Mucosa of rectum (tissue), 2 donors: Measurements from ENCODE around the gene TNRC6C.

Experiments used
- H3K27ac ChIP-seq, 2 donors: one replicate each; pipeline ENCODE4 v1.7.0; 2013; ENCODE audit warnings: inconsistent platforms in 2 of 2, low read depth in 2 of 2, low read length in 2 of 2
- H3K27me3 ChIP-seq, 2 donors: one replicate each; pipeline ENCODE4 v1.7.0; 2013; ENCODE audit warnings: low read length in 2 of 2; ENCODE audit not compliant: control insufficient read depth in 2 of 2, insufficient read depth in 2 of 2
- H3K36me3 ChIP-seq, 2 donors: one replicate each; pipeline ENCODE4 v1.7.0; 2013; ENCODE audit warnings: low read length in 2 of 2; ENCODE audit not compliant: control insufficient read depth in 2 of 2, insufficient read depth in 2 of 2
- H3K4me1 ChIP-seq, 2 donors: one replicate each; pipeline ENCODE4 v1.7.0; 2013; ENCODE audit warnings: low read length in 2 of 2, mild to moderate bottlenecking in 1 of 2; ENCODE audit not compliant: control insufficient read depth in 2 of 2, insufficient read depth in 2 of 2
- H3K4me3 ChIP-seq, 2 donors: one replicate each; pipeline ENCODE4 v1.7.0; 2013; ENCODE audit warnings: low read length in 2 of 2
- H3K9ac ChIP-seq, 2 donors: one replicate each; pipeline ENCODE4 v1.7.0; 2013; ENCODE audit warnings: low read length in 2 of 2, low read depth in 1 of 2, mild to moderate bottlenecking in 1 of 2
- H3K9me3 ChIP-seq, 2 donors: one replicate each; pipeline ENCODE4 v1.7.0; 2013; ENCODE audit warnings: low read length in 2 of 2; ENCODE audit not compliant: control insufficient read depth in 2 of 2
- donor health status: healthy.
- donor health status: Normal muscosa, but diverticular disease.

The TNRC6C gene

GRCh38 chr17:78010759-78011158 is 52.3 kb downstream of the TNRC6C start:
- Histone ChIP-seq H3K36me3 (peaks cover 0 to 3% of the 10 kb centered on the region in 2 donors), H3K4me3 (no peak overlapping the region), H3K9ac (no peak overlapping the region), H3K27ac (no peak overlapping the region), H3K9me3 (no peaks in the 10 kb centered on the region), H3K4me1 (peaks cover 0 to 6% of the 10 kb centered on the region in 2 donors), H3K27me3 (no peaks in the 10 kb centered on the region)

- peaks cover 0 to 6% of the 10 kb centered on the region in 2 donors for H3K4me1 ChIP-seq
- no peak overlapping the region for H3K9ac ChIP-seq
- H3K27me3 ChIP-seq: no peaks in the 10 kb centered on the region
- H3K4me3 ChIP-seq: no peak overlapping the region
- H3K36me3 ChIP-seq: peaks cover 0 to 6% of the 10 kb centered on the region in 2 donors
- H3K27ac ChIP-seq: no peak overlapping the region
- no peaks in the 10 kb centered on the region for H3K9me3 ChIP-seq
Observed at GRCh38 chr17:78012428-78012827, 53.9 kb downstream of the TNRC6C start.

GRCh38 chr17:78013683-78014467 is 55.4 kb downstream of the TNRC6C start:
- peaks cover 0 to 6% of the 10 kb centered on the region in 2 donors for H3K36me3 ChIP-seq
- no peaks in the 10 kb centered on the region for H3K27me3 ChIP-seq
- H3K9me3 ChIP-seq: no peaks in the 10 kb centered on the region
- no peak overlapping the region for H3K27ac ChIP-seq
- H3K4me1 ChIP-seq: peaks cover 0 to 6% of the 10 kb centered on the region in 2 donors
- H3K9ac ChIP-seq: no peak overlapping the region
- no peak overlapping the region for H3K4me3 ChIP-seq

GRCh38 chr17:78014646-78015045 is 56.1 kb downstream of the TNRC6C start:
- no peak overlapping the region for H3K27ac ChIP-seq
- H3K9me3 ChIP-seq: no peaks in the 10 kb centered on the region
- H3K27me3 ChIP-seq: no peaks in the 10 kb centered on the region
- peaks cover 0 to 6% of the 10 kb centered on the region in 2 donors for H3K36me3 ChIP-seq
- no peak overlapping the region for H3K9ac ChIP-seq
- peaks cover 0 to 6% of the 10 kb centered on the region in 2 donors for H3K4me1 ChIP-seq
- H3K4me3 ChIP-seq: no peak overlapping the region

DNA sequence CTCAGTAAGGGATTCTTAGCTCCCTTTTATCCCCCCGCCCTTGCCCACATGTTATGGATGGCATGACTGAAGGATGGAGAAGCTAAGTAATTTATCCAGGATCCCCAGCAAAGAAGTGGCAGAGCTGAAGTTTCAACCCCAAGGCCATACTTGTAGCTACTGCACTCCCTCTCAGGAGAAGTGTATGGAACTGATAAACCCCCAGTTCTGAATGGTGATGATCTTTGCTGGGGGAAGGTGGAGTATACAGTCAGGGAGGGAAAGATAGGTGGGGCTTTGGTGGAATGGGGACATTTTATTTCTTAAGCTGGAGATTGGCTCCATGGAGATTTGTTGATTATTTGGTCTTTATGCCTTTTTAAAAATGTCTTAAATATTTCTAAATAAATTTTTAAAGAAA is 58.3 kb downstream of the TNRC6C start:
- H3K4me3 ChIP-seq: no peak overlapping the region
- H3K36me3 ChIP-seq: peaks cover 0 to 3% of the 10 kb centered on the region in 2 donors
- H3K9me3 ChIP-seq: no peaks in the 10 kb centered on the region
- no peaks in the 10 kb centered on the region for H3K27me3 ChIP-seq
- no peak overlapping the region for H3K9ac ChIP-seq
- H3K27ac ChIP-seq: no peak overlapping the region
- H3K4me1 ChIP-seq: peaks cover 0 to 6% of the 10 kb centered on the region in 2 donors

GRCh38 chr17:78019367-78019975 is 61.0 kb downstream of the TNRC6C start:
- Histone ChIP-seq H3K9ac (no peak overlapping the region), H3K36me3 (peaks cover 0 to 3% of the 10 kb centered on the region in 2 donors), H3K27me3 (no peaks in the 10 kb centered on the region), H3K4me3 (no peak overlapping the region), H3K9me3 (no peaks in the 10 kb centered on the region), H3K27ac (no peak overlapping the region), H3K4me1 (no peaks in the 10 kb centered on the region)

DNA sequence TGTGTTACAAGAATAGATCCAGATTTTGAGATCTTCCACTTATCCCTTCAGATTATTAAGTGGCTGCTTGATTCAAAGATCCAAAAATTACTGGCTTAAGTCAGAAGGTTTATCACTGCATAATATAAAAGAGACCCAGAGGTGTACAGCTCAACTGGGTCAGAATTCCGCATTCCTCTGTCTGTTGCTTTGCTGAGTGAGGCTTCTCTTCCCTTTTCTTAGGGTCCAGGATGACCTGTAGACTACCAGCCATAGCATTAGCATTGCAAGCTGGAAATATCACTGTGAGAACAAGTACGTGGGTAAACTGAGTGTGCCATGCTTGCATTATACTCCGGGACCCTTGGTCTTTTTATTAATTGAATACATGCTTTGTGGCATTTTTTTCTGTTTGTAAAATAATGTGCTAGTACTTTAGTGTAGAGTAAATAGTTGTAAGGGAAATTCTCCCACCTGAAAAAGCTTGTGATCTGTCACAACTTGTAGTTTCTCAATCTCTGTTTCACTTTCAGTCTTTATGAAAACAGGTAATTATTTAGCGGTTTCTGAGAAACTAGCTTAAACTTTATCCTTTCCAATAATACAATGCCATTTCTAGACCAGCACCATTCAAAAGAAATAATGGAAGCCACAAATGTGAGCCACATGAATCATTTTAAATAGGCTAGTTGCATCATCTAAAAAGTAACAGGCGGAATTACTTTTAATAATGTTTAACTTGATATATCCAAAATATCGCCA is 61.6 kb downstream of the TNRC6C start:
- H3K9ac ChIP-seq: no peak overlapping the region
- H3K4me3 ChIP-seq: no peak overlapping the region
- H3K27me3 ChIP-seq: no peaks in the 10 kb centered on the region
- H3K36me3 ChIP-seq: peaks cover 0 to 3% of the 10 kb centered on the region in 2 donors
- no peaks in the 10 kb centered on the region for H3K4me1 ChIP-seq
- H3K9me3 ChIP-seq: no peaks in the 10 kb centered on the region
- H3K27ac ChIP-seq: peak overlapping the region in 1 of 2 donors; percentile 40

DNA sequence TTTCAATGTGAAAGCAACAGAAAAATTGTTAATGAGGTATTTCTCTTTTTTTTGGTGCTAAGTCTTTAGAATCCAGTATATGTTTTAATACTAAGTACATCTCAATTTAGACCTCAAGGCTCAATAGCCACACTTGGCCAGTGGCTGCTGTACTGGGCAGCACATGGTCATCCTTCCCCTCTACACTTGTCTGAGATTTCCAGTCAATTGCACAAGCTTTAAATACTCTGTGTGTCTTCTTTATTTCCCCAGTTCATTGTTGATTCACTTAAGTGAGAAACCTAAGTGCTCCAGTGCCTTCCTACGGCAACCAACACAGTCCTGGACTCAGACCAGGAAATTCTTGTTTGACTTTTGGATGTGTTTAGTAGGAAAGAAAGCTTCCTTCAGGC is 62.2 kb downstream of the TNRC6C start:
- H3K4me3 ChIP-seq: no peak overlapping the region
- H3K9ac ChIP-seq: no peak overlapping the region

GRCh38 chr17:78022425-78022824 is 63.9 kb downstream of the TNRC6C start:
- Histone ChIP-seq H3K9ac (no peak overlapping the region), H3K9me3 (no peaks in the 10 kb centered on the region), H3K4me3 (no peak overlapping the region), H3K36me3 (no peaks in the 10 kb centered on the region), H3K27me3 (no peaks in the 10 kb centered on the region), H3K4me1 (no peaks in the 10 kb centered on the region), H3K27ac (no peak overlapping the region)

More for the DNA sequence above, 62.2 kb downstream of the TNRC6C start:
- no peaks in the 10 kb centered on the region for H3K9me3 ChIP-seq
- H3K36me3 ChIP-seq: peaks cover 0 to 3% of the 10 kb centered on the region in 2 donors
- no peaks in the 10 kb centered on the region for H3K27me3 ChIP-seq
- no peak overlapping the region for H3K27ac ChIP-seq
- no peaks in the 10 kb centered on the region for H3K4me1 ChIP-seq

DNA sequence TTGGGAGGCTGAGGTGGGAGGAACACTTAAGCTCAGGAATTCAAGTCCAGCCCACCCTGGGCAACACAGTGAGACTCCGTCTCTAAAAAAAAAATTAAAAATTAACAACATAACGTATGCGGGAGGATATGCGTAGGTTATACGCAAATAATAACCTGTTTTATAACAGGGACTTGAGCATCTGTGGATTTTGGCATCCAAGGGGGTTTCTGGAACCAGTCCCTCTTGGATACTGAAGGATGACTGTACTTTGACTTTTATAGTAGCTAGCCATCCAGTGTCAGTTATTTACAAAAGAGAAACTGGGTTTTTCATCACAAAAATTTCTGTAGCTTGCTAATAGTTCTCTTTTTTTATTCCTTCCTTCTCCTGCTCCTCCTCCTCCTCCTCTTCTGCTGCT is 64.5 kb downstream of the TNRC6C start:
- no peaks in the 10 kb centered on the region for H3K9me3 ChIP-seq
- H3K4me3 ChIP-seq: no peak overlapping the region
- H3K4me1 ChIP-seq: no peaks in the 10 kb centered on the region
- no peak overlapping the region for H3K9ac ChIP-seq
- H3K27me3 ChIP-seq: no peaks in the 10 kb centered on the region
- no peaks in the 10 kb centered on the region for H3K36me3 ChIP-seq
- no peak overlapping the region for H3K27ac ChIP-seq
